ENCODE data around the gene MAPKAPK2. TPM values are rescaled to one million over a fixed set of nuclear protein-coding genes. Genes with fewer than 3 reads are reported as not detected.

The MAPKAPK2 gene
- total RNA-seq, 2 experiments from 2014 or later = 14.5 to 39.9 TPM

- no TSS peak for BruUV-seq (replicated peaks)
- Histone ChIP-seq H3K9me2 (ENCODE audit: insufficient read depth, low read length) (no peaks in the 10 kb centered on the region), H3K79me2 (ENCODE audit: insufficient read depth, low read depth, low read length) (no peaks in the 10 kb centered on the region), H4K20me1 (ENCODE audit: insufficient read depth, low read length) (peaks cover 4% of the 10 kb centered on the region; the same call in 1 of the 2 replicates), H3K4me1 (ENCODE audit: insufficient read depth, low read length, poor library complexity, severe bottlenecking) (peaks cover 13% of the 10 kb centered on the region), H3K4me2 (ENCODE audit: low read length) (no peak overlapping the region), H3K36me3 (ENCODE audit: insufficient read depth, low read length) (no peaks in the 10 kb centered on the region), H3K27ac (ENCODE audit: low read depth, low read length, poor library complexity, severe bottlenecking) (no peak overlapping the region), H3K4me3 (ENCODE audit: low read depth, low read length, poor library complexity, severe bottlenecking) (no peak overlapping the region), H3K9me3 (ENCODE audit: low read length) (no peaks in the 10 kb centered on the region), H2AFZ (ENCODE audit: low read length) (no peak overlapping the region)
- TF ChIP-seq, protein P1, sequence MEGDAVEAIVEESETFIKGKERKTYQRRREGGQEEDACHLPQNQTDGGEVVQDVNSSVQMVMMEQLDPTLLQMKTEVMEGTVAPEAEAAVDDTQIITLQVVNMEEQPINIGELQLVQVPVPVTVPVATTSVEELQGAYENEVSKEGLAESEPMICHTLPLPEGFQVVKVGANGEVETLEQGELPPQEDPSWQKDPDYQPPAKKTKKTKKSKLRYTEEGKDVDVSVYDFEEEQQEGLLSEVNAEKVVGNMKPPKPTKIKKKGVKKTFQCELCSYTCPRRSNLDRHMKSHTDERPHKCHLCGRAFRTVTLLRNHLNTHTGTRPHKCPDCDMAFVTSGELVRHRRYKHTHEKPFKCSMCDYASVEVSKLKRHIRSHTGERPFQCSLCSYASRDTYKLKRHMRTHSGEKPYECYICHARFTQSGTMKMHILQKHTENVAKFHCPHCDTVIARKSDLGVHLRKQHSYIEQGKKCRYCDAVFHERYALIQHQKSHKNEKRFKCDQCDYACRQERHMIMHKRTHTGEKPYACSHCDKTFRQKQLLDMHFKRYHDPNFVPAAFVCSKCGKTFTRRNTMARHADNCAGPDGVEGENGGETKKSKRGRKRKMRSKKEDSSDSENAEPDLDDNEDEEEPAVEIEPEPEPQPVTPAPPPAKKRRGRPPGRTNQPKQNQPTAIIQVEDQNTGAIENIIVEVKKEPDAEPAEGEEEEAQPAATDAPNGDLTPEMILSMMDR (conservative IDR thresholded peaks at IDR 0.05; ENCODE audit: low read length) = no peak
- TF ChIP-seq EZH2phosphoT487 (IDR thresholded peaks at IDR 0.05; ENCODE audit: borderline replicate concordance, low read depth, low read length) = no peak
- ChIA-PET POLR2A (interaction anchor here (0.6 kb wide), 1 partner anchor 209 kb away, joined by 3 read pairs; no protein-coding TSS in a partner anchor), CTCF (ENCODE audit: unreplicated experiment) (no interaction called here)
- DNase-seq (ENCODE audit: low spot score) = no peak
- intact Hi-C loops (cut with micrococcal nuclease; ENCODE audit: unreplicated experiment) = no loop called here
These were observed 44.8 kb downstream of the MAPKAPK2 start for GRCh38 chr1:206729507-206729906.

GRCh38 chr1:206732508-206732907 lies 47.8 kb downstream of the MAPKAPK2 start:
- Histone ChIP-seq H3K9me2 (ENCODE audit: insufficient read depth, low read length) (no peaks in the 10 kb centered on the region), H3K4me3 (ENCODE audit: low read depth, low read length, poor library complexity, severe bottlenecking) (no peak overlapping the region), H3K27ac (ENCODE audit: low read depth, low read length, poor library complexity, severe bottlenecking) (no peak overlapping the region), H3K4me2 (ENCODE audit: low read length) (no peak overlapping the region), H3K9me3 (ENCODE audit: low read length) (no peaks in the 10 kb centered on the region), H4K20me1 (ENCODE audit: insufficient read depth, low read length) (no peaks in the 10 kb centered on the region), H3K79me2 (ENCODE audit: insufficient read depth, low read depth, low read length) (no peaks in the 10 kb centered on the region), H3K36me3 (ENCODE audit: insufficient read depth, low read length) (no peaks in the 10 kb centered on the region), H3K4me1 (ENCODE audit: insufficient read depth, low read length, poor library complexity, severe bottlenecking) (no peaks in the 10 kb centered on the region), H2AFZ (ENCODE audit: low read length) (no peak overlapping the region)
- BruUV-seq (replicated peaks) = no TSS peak
- intact Hi-C loops (cut with micrococcal nuclease; ENCODE audit: unreplicated experiment) = loop anchor here (5.0 kb wide), 1 partner anchor 250 kb away; no protein-coding TSS in a partner anchor
- TF ChIP-seq, protein P1 (conservative IDR thresholded peaks at IDR 0.05; ENCODE audit: low read length) = no peak
- no peak for TF ChIP-seq EZH2phosphoT487 (IDR thresholded peaks at IDR 0.05; ENCODE audit: borderline replicate concordance, low read depth, low read length)
- POLR2A ChIA-PET = interaction anchor here (0.7 kb wide), 1 partner anchor 173 kb away, joined by 3 read pairs; no protein-coding TSS in a partner anchor
- CTCF ChIA-PET (ENCODE audit: unreplicated experiment) = no interaction called here
- no peak for DNase-seq (ENCODE audit: low spot score)

DNA sequence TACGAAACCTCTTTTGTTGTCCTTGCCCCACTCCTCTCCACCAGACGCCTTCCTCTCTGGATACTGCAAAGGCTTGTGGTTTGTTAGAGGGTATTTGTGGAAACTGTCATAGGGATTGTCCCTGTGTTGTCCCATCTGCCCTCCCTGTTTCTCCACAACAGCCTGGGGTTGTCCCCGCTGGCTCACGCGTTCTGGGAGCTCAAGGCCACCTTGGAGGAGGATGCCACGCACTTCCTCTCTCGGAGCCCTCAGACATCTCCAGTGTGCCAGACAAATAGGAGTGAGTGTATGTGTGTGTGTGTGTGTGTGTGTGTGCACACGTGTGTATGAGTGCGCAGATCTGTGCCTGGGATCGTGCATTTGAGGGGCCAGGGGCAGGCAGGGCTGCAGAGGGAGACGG lies 48.3 kb downstream of the MAPKAPK2 start:
- no peaks in the 10 kb centered on the region for H3K9me3 ChIP-seq (ENCODE audit: low read length)
- intact Hi-C loops (cut with micrococcal nuclease; ENCODE audit: unreplicated experiment) = loop anchor here (5.0 kb wide), 1 partner anchor 249 kb away; no protein-coding TSS in a partner anchor
- no peak overlapping the region for H3K4me2 ChIP-seq (ENCODE audit: low read length)
- DNase-seq (ENCODE audit: low spot score) = no peak
- H3K27ac ChIP-seq (ENCODE audit: low read depth, low read length, poor library complexity, severe bottlenecking) = no peak overlapping the region
- TF ChIP-seq, protein P1 (conservative IDR thresholded peaks at IDR 0.05; ENCODE audit: low read length) = no peak
- TF ChIP-seq EZH2phosphoT487 (IDR thresholded peaks at IDR 0.05; ENCODE audit: borderline replicate concordance, low read depth, low read length) = no peak
- CTCF ChIA-PET (ENCODE audit: unreplicated experiment) = no interaction called here
- POLR2A ChIA-PET = no interaction called here
- no peaks in the 10 kb centered on the region for H3K36me3 ChIP-seq (ENCODE audit: insufficient read depth, low read length)
- no peaks in the 10 kb centered on the region for H4K20me1 ChIP-seq (ENCODE audit: insufficient read depth, low read length)
- no peaks in the 10 kb centered on the region for H3K79me2 ChIP-seq (ENCODE audit: insufficient read depth, low read depth, low read length)
- BruUV-seq (replicated peaks) = no TSS peak
- no peaks in the 10 kb centered on the region for H3K9me2 ChIP-seq (ENCODE audit: insufficient read depth, low read length)
- no peak overlapping the region for H3K4me3 ChIP-seq (ENCODE audit: low read depth, low read length, poor library complexity, severe bottlenecking)
- no peak overlapping the region for H2AFZ ChIP-seq (ENCODE audit: low read length)
- H3K4me1 ChIP-seq (ENCODE audit: insufficient read depth, low read length, poor library complexity, severe bottlenecking) = peaks cover under 1% of the 10 kb centered on the region

Measured in OCI-LY7 (cell line).